Measurements from ENCODE around the gene AOC1.

Gene AOC1

GRCh38 chr7:150863946-150864345 is 11.6 kb downstream of the AOC1 start:
- no peaks in the 10 kb centered on the region for H3K79me2 ChIP-seq (ENCODE audit: insufficient read depth, low read length)
- no peaks in the 10 kb centered on the region for H3K9me3 ChIP-seq (ENCODE audit: low read length)
- no peaks in the 10 kb centered on the region for H3F3A ChIP-seq (ENCODE audit: insufficient read depth, low read length)
- no peak overlapping the region for H3K4me3 ChIP-seq (ENCODE audit: low read depth, low read length, poor library complexity, severe bottlenecking)
- no peak overlapping the region for H2AFZ ChIP-seq (ENCODE audit: low read length)
- no peaks in the 10 kb centered on the region for H3K9me2 ChIP-seq (ENCODE audit: low read depth, low read length)
- no peak overlapping the region for H3K9ac ChIP-seq (ENCODE audit: low read length)
- no peaks in the 10 kb centered on the region; the same call in 1 of the 2 replicates for H3K27me3 ChIP-seq (ENCODE audit: insufficient read depth, low read length)
- H3K36me3 ChIP-seq (ENCODE audit: insufficient read depth, low read length) = no peaks in the 10 kb centered on the region
- no peak overlapping the region for H3K27ac ChIP-seq (ENCODE audit: low read depth, low read length, poor library complexity, severe bottlenecking)
- TF ChIP-seq, protein P1, sequence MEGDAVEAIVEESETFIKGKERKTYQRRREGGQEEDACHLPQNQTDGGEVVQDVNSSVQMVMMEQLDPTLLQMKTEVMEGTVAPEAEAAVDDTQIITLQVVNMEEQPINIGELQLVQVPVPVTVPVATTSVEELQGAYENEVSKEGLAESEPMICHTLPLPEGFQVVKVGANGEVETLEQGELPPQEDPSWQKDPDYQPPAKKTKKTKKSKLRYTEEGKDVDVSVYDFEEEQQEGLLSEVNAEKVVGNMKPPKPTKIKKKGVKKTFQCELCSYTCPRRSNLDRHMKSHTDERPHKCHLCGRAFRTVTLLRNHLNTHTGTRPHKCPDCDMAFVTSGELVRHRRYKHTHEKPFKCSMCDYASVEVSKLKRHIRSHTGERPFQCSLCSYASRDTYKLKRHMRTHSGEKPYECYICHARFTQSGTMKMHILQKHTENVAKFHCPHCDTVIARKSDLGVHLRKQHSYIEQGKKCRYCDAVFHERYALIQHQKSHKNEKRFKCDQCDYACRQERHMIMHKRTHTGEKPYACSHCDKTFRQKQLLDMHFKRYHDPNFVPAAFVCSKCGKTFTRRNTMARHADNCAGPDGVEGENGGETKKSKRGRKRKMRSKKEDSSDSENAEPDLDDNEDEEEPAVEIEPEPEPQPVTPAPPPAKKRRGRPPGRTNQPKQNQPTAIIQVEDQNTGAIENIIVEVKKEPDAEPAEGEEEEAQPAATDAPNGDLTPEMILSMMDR (IDR thresholded peaks at IDR 0.05; ENCODE audit: low read length) = no peak
- TF ChIP-seq EZH2 (IDR thresholded peaks at IDR 0.05; ENCODE audit: borderline replicate concordance, low read length) = no peak
- H3K4me1 ChIP-seq (ENCODE audit: insufficient read depth, low read length, severe bottlenecking) = no peaks in the 10 kb centered on the region
- no peaks in the 10 kb centered on the region for H4K20me1 ChIP-seq (ENCODE audit: insufficient read depth, low read length)
- H3K4me2 ChIP-seq (ENCODE audit: low read length) = no peak overlapping the region

DNA sequence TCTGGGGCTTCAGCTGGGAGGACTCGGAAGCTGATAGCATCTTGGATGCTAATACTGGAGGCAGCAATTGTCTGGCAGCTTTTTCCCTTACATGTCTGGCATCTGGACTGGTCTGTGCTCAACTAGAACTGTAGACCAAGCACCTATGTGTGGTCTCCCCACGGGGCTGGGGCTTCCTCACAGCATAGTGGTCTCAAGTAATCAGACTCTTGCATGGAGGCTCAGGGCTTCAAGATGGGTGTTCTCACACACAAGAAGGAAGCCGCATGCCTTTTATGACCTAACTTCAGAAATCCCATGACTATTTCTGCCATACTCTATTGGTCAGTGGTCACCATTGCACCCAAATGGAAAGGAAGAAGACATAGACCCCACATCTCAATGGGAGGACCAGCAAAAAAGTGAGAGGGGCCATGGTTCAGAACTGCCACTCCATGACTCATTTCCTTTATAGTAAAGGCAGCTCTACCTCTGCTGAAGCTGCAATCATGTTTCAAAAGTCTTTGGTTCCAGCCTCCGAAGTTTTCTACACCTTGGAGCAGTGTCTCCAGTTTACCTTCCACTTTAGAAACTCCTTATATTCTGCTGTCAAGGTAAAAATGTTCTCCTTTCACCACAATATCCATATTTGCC is 14.7 kb downstream of the AOC1 start:
- Histone ChIP-seq H3K4me3 (ENCODE audit: low read depth, low read length, poor library complexity, severe bottlenecking) (no peak overlapping the region), H3K9me3 (ENCODE audit: low read length) (peaks cover 5% of the 10 kb centered on the region; the same call in 1 of the 2 replicates), H3K27me3 (ENCODE audit: insufficient read depth, low read length) (peaks cover 8% of the 10 kb centered on the region; the same call in 1 of the 2 replicates)

DNA sequence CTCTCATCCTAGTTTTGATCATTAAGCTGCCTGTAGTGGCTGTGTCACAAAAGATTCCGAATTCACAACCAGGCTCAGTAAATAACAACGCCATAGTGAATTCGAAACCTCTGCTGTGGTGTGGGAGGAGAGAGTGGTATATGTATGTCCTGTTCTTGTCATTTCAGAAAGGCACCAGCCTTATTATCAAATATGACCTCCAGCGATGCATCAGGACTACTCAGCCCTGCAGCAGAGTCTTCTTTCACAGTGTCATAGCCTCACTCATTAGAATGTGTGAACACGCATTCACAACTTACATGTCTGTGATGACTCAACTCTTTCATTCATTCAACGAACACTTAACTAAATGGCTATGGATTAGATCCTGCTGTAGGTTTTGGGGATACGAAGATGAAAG is 15.3 kb downstream of the AOC1 start:
- H3K79me2 ChIP-seq (ENCODE audit: insufficient read depth, low read length) = no peaks in the 10 kb centered on the region
- H3K4me1 ChIP-seq (ENCODE audit: insufficient read depth, low read length, severe bottlenecking) = no peaks in the 10 kb centered on the region
- H3K36me3 ChIP-seq (ENCODE audit: insufficient read depth, low read length) = no peaks in the 10 kb centered on the region
- no peaks in the 10 kb centered on the region for H3K9me2 ChIP-seq (ENCODE audit: low read depth, low read length)
- H2AFZ ChIP-seq (ENCODE audit: low read length) = no peak overlapping the region
- no peak overlapping the region for H3K27ac ChIP-seq (ENCODE audit: low read depth, low read length, poor library complexity, severe bottlenecking)
- no peak overlapping the region for H3K4me3 ChIP-seq (ENCODE audit: low read depth, low read length, poor library complexity, severe bottlenecking)
- no peak overlapping the region for H3K4me2 ChIP-seq (ENCODE audit: low read length)
- TF ChIP-seq EZH2 (IDR thresholded peaks at IDR 0.05; ENCODE audit: borderline replicate concordance, low read length) = no peak
- TF ChIP-seq, protein P1 (IDR thresholded peaks at IDR 0.05; ENCODE audit: low read length) = no peak
- no peaks in the 10 kb centered on the region for H4K20me1 ChIP-seq (ENCODE audit: insufficient read depth, low read length)
- peaks cover 5% of the 10 kb centered on the region; the same call in 1 of the 2 replicates for H3K9me3 ChIP-seq (ENCODE audit: low read length)
- no peaks in the 10 kb centered on the region for H3F3A ChIP-seq (ENCODE audit: insufficient read depth, low read length)
- no peak overlapping the region for H3K9ac ChIP-seq (ENCODE audit: low read length)
- H3K27me3 ChIP-seq (ENCODE audit: insufficient read depth, low read length) = peaks cover 8% of the 10 kb centered on the region; the same call in 1 of the 2 replicates

More for the DNA sequence above, 14.7 kb downstream of the AOC1 start:
- Histone ChIP-seq H3K36me3 (ENCODE audit: insufficient read depth, low read length) (no peaks in the 10 kb centered on the region), H3F3A (ENCODE audit: insufficient read depth, low read length) (no peaks in the 10 kb centered on the region), H3K27ac (ENCODE audit: low read depth, low read length, poor library complexity, severe bottlenecking) (no peak overlapping the region), H3K9ac (ENCODE audit: low read length) (no peak overlapping the region), H3K4me2 (ENCODE audit: low read length) (no peak overlapping the region), H3K9me2 (ENCODE audit: low read depth, low read length) (no peaks in the 10 kb centered on the region), H2AFZ (ENCODE audit: low read length) (no peak overlapping the region), H3K4me1 (ENCODE audit: insufficient read depth, low read length, severe bottlenecking) (no peaks in the 10 kb centered on the region), H4K20me1 (ENCODE audit: insufficient read depth, low read length) (no peaks in the 10 kb centered on the region), H3K79me2 (ENCODE audit: insufficient read depth, low read length) (no peaks in the 10 kb centered on the region)
- no peak for TF ChIP-seq EZH2 (IDR thresholded peaks at IDR 0.05; ENCODE audit: borderline replicate concordance, low read length)
- TF ChIP-seq, protein P1 (IDR thresholded peaks at IDR 0.05; ENCODE audit: low read length) = no peak
